Gastroesophageal sphincter (tissue), 4 donors: ENCODE measurements around the gene SLC30A4. TPM values are rescaled to one million over a fixed set of nuclear protein-coding genes. Genes with fewer than 3 reads are reported as not detected.

Experiments used
- ATAC-seq: fragments of 150-250 bp; one replicate; pipeline ENCODE4 v1.9.1; 2016; ENCODE audit warnings: mild to moderate bottlenecking, moderate library complexity
- H3K27ac ChIP-seq, 4 donors: fragments of 200-600 bp; sonication (generic) in 3 of 4; 1 replicate in 3 of 4; 2 replicates in 1 of 4; pipeline ENCODE4 v1.5.1; 2016 to 2019
- H3K27me3 ChIP-seq: fragments of 200-600 bp; sonication (generic); one replicate; pipeline ENCODE4 v1.5.1; 2019
- H3K36me3 ChIP-seq, 2 donors: fragments of 200-600 bp; sonication (generic); one replicate each; pipeline ENCODE4 v1.5.1; 2019; ENCODE audit warnings: control low read depth in 1 of 2
- H3K4me1 ChIP-seq, 3 donors: fragments of 200-600 bp; sonication (generic); 1 replicate in 2 of 3; 2 replicates in 1 of 3; pipeline ENCODE4 v1.5.1; 2016 to 2019; ENCODE audit warnings: control low read depth in 2 of 3
- H3K4me3 ChIP-seq, 2 donors: fragments of 200-600 bp; sonication (generic); one replicate each; pipeline ENCODE4 v1.5.1; 2019; ENCODE audit warnings: mild to moderate bottlenecking in 1 of 2, moderate library complexity in 1 of 2
- H3K9me3 ChIP-seq, 3 donors: fragments of 200-600 bp; sonication (generic); one replicate each; pipeline ENCODE4 v1.5.1; 2017 to 2019; ENCODE audit warnings: control low read depth in 2 of 3
- CTCF ChIP-seq, 4 experiments: fragments of 200-600 bp in 2 of 4; fragments of 450-650 bp in 2 of 4; sonication (generic) in 1 of 4; IDR thresholded peaks; one replicate each; pipeline ENCODE4 v1.5.1; 2017 to 2019; ENCODE audit warnings: antibody characterized with exemption in 4 of 4, mild to moderate bottlenecking in 2 of 4, moderate library complexity in 2 of 4
- EP300 ChIP-seq: sonication (generic); formaldehyde crosslinking; IDR thresholded peaks from one replicate; pipeline ENCODE4 v1.6.1; 2017; ENCODE audit warnings: antibody characterized with exemption, mild to moderate bottlenecking
- POLR2A ChIP-seq, 2 donors: fragments of 450-650 bp; IDR thresholded peaks; one replicate each; pipeline ENCODE4 v1.6.1; 2017; ENCODE audit warnings: antibody characterized with exemption in 2 of 2, mild to moderate bottlenecking in 2 of 2, moderate library complexity in 1 of 2
- POLR2AphosphoS5 ChIP-seq: sonication (generic); formaldehyde crosslinking; IDR thresholded peaks from one replicate; pipeline ENCODE4 v1.6.1; 2017; ENCODE audit warnings: antibody characterized with exemption
- WGBS, 2 donors: methylation state at CpG; one replicate each; pipeline ENCODE4 v1.1.5; 2018; ENCODE audit warnings: low coverage in 1 of 2; 5-methylcytosine and 5-hydroxymethylcytosine counted together
- total RNA-seq, 4 donors: library from RNA; depleted of rRNA; stranded (reverse); fragments of >200 nt; gene quantifications; one replicate each; pipeline ENCODE4 v1.1.0, GENCODE V29; 2016

Gene SLC30A4, protein sequence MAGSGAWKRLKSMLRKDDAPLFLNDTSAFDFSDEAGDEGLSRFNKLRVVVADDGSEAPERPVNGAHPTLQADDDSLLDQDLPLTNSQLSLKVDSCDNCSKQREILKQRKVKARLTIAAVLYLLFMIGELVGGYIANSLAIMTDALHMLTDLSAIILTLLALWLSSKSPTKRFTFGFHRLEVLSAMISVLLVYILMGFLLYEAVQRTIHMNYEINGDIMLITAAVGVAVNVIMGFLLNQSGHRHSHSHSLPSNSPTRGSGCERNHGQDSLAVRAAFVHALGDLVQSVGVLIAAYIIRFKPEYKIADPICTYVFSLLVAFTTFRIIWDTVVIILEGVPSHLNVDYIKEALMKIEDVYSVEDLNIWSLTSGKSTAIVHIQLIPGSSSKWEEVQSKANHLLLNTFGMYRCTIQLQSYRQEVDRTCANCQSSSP
- 10 to 100 TPM in 3 of 4 donors, 1 to 10 TPM in 1; 9.7 to 14.6 (median 12.2) TPM for total RNA-seq

- no peaks in the 10 kb centered on the region for H3K9me3 ChIP-seq
- H3K27ac ChIP-seq = peak within 1 kb of the TSS; percentile 88 to 96 (median 94)
- ATAC-seq = peak; percentile 96
- H3K4me1 ChIP-seq = peaks cover 2 to 51% (median 7%) of the 10 kb centered on the region in 3 donors
- H3K36me3 ChIP-seq = no peaks in the 10 kb centered on the region
- TF ChIP-seq POLR2AphosphoS5 (peak; percentile 5), EP300 (no peak), POLR2A (IDR thresholded peaks at IDR 0.05) (peak; percentile 72 to 77), CTCF (IDR thresholded peaks at IDR 0.05) (peak in 3 of 4 experiments; percentile 49 to 82 (median 55))
- H3K27me3 ChIP-seq = no peaks in the 10 kb centered on the region
- 0% methylated on average over 3 to 6 of the region's 106 CpGs for WGBS, 2 donors
- peak within 1 kb of the TSS; percentile 89 to 92 for H3K4me3 ChIP-seq
Observed at GRCh38 chr15:45522328-45523165, at the start of gene SLC30A4. Gene SLC30A4 (minus strand): TSS chr15:45522755. CDS start chr15:45522354, 401 bp downstream.

DNA sequence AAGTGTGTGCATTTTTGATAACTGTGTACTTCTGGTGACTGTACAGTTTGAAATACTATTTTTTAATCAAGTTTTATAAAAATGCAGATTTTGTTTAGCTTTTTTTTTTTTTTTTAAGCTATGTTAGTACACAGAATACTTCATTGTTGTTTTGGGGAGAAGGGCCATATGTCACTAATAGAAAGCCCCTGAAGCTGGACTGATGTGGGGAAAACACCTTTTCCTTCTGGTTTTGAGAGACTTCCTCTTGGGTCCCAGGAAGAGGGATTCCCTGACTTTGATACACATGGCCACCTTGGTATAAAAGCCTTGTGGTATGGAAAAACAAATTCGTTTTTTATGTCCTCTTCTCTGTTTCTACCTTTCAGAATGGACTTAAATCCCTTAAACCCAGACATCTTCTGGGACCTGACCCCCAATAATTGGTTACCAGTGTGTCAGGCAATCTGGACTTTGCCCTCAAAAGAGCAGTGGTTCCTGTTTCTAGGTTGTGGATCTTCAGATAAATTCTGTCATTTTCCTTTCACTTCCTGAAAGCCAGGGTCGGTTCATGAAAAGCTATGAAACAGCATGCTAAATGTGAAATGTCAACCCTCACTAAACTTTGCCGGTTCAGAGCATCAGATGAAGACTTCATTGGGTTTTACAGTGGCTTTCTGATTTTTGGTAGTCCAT, 33.5 kb upstream of the SLC30A4 start:
- TF ChIP-seq POLR2A (IDR thresholded peaks at IDR 0.05) (no peak), POLR2AphosphoS5 (no peak), EP300 (no peak), CTCF (IDR thresholded peaks at IDR 0.05) (no peak)
- 34 to 50% methylated on average over 2 of the region's 3 CpGs for WGBS, 2 donors
- Histone ChIP-seq H3K27ac (no peak overlapping the region), H3K9me3 (no peaks in the 10 kb centered on the region), H3K4me1 (no peaks in the 10 kb centered on the region), H3K27me3 (no peaks in the 10 kb centered on the region), H3K4me3 (no peak overlapping the region), H3K36me3 (no peaks in the 10 kb centered on the region)
- ATAC-seq = no peak

DNA sequence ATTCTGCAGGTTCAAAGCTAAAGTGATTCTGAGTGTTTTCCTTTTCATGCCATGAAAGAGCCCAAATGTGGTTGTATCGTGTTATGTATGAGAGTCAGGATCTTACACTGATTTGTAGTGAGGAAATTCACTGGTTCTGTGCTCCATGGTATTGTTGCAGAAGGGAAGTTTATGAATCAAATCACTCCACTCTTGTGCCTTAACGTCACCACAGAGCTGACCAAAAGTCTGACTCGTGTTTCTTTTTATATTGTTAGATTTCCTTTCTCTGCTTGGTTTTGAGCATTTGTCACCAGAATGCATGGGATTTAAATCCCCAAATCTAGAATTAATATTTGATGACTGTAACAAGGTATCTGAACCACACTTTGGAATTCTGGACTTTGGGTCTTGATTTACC, 29.1 kb upstream of the SLC30A4 start:
- no peaks in the 10 kb centered on the region for H3K36me3 ChIP-seq
- ATAC-seq = no peak
- no peaks in the 10 kb centered on the region for H3K27me3 ChIP-seq
- H3K9me3 ChIP-seq = no peaks in the 10 kb centered on the region
- WGBS, 2 donors = 57 to 71% methylated on average over 3 of the region's 3 CpGs
- H3K4me3 ChIP-seq = no peak overlapping the region
- H3K4me1 ChIP-seq = no peaks in the 10 kb centered on the region
- H3K27ac ChIP-seq = no peak overlapping the region
- no peak for TF ChIP-seq POLR2AphosphoS5
- TF ChIP-seq POLR2A (IDR thresholded peaks at IDR 0.05) = no peak

DNA sequence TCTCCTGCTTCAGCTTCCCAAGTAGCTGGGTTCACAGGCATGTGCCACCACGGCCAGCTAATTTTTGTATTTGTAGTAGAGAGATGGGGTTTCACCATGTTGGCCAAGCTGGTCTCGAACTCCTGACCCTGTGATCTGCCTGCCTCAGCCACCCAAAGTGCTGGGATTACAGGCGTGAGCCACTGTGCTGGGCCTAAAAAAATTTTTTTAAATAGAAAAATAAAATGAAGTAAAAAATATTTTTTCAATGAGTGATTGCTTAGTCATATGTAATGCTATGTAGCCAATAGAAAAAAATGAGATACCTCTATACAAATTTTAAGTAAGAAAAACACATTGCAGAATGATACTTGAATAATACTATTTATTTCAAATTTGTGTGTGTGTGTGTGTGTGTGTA, 27.9 kb upstream of the SLC30A4 start:
- no peaks in the 10 kb centered on the region for H3K27me3 ChIP-seq
- no peaks in the 10 kb centered on the region for H3K9me3 ChIP-seq
- ATAC-seq = no peak
- WGBS, 2 donors = 87% methylated on average over 3 of the region's 3 CpGs; no CpG with 5 or more reads in 1 of the 2 donors
- H3K4me3 ChIP-seq = no peak overlapping the region
- H3K36me3 ChIP-seq = no peaks in the 10 kb centered on the region
- H3K4me1 ChIP-seq = no peaks in the 10 kb centered on the region
- TF ChIP-seq CTCF (IDR thresholded peaks at IDR 0.05) = no peak
- TF ChIP-seq POLR2A (IDR thresholded peaks at IDR 0.05) = no peak
- no peak for TF ChIP-seq EP300
- no peak for TF ChIP-seq POLR2AphosphoS5
- H3K27ac ChIP-seq = no peak overlapping the region
